GM18508 (cell line): ENCODE measurements around the gene TNNI3K.

Source experiments
- ATAC-seq: cut with Tn5 transposase; IDR thresholded peaks from one replicate; pipeline ENCODE4 v1.9.1; 2021; ENCODE audit warnings: moderate number of reproducible peaks; ENCODE audit not compliant: insufficient read depth, unreplicated experiment

Gene TNNI3K

DNA sequence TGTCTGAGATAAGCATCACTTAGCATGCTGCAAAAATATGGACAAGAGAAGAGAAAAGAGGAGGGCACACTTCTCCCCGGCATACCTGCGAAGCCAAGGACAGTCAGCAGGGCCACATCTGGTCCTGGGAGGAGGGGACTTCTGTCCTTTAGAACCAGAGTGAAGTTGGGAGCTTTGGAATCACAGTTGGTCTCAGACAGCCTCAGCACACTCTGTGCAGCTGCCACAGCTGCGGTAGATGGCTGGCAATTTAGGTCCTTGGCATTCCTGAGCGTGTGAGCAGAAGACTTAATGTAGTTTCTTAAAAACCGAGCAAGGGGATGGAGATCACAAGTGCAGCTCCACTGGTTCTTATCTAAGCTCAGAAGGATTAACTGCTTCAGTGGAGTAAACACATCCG, 244.9 kb downstream of the TNNI3K start:
- no peak for ATAC-seq

DNA sequence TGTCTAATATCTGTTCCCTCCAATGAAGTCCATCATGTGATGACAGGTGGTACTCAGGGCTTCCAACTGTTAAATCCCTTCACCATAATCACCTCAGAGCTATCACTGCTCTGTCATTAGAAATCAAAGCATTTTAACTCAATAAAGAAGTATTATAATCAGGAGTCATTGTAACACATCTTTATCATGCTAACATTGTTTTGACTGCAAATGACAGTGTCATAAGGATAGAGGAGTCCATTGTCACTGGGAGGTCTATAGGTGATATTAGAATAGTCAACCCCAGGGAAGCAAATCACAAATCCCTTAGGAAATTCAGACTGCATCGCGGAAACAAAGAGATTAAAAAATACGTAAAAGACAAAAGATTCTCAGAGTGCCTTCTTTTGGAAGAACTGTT, 246.4 kb downstream of the TNNI3K start:
- ATAC-seq: no peak

DNA sequence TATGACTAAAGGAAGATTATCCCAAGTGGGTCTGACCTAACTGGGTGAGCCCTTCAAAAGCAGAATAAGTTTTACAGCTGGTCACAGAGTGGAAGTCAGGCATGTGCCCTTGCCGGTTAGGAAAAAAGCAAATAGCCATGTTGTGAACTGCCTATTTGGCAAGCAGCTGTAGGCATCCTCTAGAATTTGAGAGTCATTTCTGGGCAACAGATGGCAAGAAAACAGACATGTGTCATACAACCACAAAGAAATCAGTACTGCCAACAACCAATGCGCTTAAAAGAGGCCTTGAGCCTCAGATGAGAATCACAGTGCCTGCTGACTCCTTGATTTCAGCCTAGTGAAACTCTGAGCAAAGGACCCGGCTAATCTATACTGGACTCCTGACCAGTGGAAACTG, 250.4 kb downstream of the TNNI3K start:
- ATAC-seq: no peak

DNA sequence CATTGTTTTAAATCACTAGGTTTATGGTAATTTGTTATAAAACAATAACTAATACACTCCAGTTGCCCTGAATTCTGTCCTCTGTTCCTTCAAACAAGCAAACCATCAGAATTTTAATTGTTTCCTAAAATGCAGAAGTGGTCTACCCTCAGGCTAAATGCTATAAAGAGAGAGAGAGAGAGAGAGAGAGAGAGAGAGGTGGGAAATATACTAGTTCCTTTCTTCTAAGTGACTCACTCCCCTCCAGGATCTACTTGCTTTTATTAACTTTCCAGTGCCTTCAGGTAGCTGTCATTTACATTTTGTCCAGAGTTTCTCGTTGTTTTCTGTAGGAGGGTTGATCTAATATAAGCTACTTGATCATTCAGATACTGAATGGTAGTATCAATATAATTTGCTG, 250.8 kb downstream of the TNNI3K start:
- ATAC-seq: no peak

DNA sequence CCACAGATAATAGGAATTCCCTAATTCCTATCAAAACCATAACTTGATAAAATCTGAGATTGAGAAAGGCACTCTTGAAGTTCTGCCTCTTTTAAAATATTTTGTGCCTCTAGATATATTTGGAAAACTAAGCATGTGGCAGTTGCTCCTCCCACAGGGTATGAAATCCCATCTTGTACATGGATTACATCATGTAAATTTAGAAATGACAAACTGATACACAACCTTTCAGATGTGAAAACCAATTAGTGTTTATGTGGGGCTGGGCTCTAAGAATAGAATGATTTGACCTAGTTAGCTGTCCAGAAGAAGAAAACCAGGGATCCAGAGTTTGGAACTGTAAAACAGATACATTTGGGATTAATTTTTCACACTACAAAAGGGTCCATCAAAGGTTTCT, 261.5 kb downstream of the TNNI3K start:
- ATAC-seq: no peak

DNA sequence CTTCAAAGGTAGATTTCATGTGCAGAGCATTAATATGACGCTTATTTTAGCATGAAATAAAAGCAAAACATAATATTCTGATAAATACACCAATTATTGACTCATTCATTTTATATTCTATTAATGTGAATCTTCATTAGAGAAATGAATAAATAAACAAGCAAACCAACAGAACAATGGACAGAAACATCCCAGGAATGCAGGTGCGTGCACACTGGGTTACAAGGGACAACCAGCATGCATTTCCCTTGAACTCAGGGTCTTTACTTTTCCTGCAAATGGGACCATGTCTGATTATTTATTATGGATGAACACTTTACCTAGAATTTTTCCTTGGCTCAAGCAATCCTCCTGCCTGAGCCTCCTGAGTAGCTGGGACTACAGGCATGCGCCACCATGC, 263.7 kb downstream of the TNNI3K start:
- no peak for ATAC-seq

DNA sequence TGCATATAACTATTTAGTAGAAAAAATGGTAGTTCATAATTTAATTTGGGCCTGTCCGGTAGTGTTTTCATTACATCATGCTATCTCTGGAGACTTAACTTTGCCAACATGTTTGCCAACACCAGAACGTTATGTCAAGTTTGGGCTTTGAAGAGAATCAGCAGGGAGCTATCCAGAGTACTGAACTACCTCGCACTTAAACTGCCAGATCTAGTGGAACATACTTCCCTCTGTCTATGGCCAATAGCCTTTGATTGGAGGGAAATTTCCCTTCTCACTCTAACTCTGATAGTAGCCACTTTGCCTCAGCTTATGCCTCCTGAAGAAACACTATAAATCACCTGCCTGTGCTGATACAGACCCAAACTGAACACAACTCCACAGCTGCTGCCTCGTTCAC, 267.2 kb downstream of the TNNI3K start:
- no peak for ATAC-seq

DNA sequence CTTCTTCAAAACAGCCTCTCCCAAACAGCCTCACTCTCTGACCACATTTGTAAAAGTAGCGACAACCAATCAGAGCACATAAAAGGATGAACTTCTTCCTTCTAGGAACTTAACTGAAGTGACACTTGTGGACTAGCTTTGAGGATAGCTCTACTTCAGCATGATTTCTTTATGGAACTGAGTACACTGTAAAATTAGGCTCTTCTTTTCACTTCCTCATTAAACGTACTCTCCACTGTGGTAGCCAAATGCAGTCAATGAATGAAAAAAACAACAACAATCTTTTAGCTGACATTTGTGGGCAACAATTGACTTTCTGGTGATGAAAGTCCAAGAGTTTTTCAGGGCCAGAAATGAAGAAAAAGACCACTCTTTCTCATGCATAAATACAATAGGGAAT, 267.7 kb downstream of the TNNI3K start:
- ATAC-seq: no peak

DNA sequence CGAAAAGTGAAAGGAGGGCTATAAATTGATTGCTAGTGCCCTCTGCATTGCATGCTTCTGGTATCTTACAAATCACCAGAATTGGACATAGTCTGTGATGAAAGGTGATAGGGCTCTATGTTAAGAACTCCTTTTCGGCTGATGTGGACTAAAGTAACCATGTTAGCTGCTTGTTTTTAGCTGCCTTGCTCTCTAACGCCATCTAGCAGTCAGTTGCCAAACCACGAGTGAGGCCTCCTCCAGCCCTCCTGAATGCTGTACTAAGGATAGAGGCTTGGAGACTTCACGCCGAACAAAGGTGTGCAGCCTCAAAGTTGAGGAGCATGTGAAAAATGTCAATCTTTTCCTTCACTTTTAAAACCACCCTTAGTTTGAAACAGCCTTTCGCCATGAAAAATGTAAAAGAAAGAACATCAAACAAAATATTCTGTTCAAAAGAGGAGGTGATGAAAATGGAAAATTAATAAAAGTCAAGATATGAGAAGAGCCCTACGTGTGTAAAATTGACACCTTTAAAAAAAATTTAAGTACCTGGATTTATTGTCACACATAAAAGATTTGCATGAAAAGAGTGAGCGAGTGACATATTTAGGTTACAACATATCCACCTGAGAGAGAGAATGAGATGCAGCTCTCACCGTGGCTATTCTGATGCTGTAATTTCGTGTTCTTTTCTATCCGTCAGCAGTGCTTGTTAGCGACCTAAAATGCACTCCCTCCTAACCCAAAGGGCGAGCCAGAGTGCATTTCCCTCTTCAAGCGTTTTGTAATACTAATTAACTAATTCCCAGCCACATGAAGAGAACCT, 269.1 kb downstream of the TNNI3K start:
- ATAC-seq: no peak

DNA sequence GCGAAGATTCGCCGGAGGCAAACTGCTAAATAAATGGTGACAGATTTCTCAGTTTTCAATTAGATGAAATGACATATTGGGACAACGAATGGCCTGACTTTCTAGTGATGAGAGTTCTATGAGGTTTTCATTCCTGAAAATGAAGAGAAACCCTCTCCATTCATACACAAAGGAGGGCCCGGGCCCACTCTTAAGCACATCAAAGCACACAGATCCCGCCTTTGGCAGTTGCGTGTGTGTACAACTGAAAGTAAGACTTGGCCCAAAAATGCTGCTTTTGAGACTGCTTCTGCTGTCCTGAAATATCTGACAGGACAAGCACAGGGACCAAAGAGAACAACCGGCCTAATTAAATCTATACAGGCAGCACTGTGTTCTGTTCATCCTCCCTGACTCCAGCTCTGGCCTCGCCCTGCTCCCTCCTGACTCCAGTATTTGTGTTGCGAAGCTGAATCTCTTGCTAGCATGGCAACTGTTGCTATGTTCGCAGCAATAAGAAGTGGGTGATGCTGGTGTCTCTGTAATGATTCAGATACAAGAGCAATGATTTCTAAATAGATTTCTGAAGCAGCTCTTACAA, 269.8 kb downstream of the TNNI3K start:
- ATAC-seq: no peak

DNA sequence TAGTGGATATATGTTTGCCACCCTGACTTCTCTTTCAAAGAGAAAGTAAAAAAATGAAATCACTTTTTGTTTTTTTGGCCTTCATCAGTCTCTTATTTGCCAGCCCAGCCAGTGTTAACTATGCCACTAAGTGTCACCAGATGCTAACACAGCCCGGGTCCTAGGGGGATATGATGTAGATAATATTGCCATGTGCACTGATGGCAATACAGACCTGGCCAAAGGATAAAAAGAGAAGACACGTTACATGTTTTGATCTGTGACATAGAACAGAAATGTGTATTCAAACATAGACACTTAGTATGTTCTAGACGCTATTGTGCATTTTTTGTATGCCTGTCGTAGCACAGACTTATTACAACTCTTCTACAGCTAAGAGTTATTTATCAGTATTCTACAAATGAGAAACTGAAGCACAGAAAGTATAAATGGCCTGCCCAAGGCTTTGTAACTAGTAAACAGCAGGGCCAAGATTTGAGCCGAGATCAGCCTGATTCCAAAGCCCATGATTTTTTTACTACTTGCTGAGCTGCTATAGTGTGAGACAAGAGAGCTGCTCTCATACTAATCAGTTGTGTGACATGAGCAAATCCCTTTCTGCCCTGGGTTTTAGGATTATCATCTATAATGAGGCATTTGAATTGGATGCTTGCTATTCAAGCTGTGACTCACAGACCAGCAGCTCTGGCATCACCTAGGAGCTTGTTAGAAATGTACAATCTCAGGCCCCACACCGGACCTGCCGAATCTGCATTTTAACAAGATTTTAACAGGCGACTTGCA, 270.9 kb downstream of the TNNI3K start:
- no peak for ATAC-seq

DNA sequence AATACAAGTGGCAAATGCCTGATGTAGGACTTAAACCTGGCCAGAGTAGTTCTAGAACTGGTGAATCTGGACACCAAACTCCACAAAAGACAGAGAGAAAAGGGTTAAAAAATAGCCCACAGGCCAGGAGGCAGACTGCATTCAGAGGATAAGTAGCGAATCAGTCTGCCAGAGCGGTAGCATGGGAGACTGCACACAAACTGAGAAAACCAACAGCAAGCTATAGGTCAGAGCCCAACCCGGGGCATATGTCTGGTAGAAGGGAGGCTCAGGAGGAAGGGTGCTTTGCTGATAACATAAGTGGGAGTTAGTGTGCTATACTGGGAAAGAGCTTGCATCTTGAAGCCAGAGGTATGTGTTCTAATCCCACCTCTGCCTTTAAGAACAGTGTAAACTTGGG, 273.3 kb downstream of the TNNI3K start:
- no peak for ATAC-seq

DNA sequence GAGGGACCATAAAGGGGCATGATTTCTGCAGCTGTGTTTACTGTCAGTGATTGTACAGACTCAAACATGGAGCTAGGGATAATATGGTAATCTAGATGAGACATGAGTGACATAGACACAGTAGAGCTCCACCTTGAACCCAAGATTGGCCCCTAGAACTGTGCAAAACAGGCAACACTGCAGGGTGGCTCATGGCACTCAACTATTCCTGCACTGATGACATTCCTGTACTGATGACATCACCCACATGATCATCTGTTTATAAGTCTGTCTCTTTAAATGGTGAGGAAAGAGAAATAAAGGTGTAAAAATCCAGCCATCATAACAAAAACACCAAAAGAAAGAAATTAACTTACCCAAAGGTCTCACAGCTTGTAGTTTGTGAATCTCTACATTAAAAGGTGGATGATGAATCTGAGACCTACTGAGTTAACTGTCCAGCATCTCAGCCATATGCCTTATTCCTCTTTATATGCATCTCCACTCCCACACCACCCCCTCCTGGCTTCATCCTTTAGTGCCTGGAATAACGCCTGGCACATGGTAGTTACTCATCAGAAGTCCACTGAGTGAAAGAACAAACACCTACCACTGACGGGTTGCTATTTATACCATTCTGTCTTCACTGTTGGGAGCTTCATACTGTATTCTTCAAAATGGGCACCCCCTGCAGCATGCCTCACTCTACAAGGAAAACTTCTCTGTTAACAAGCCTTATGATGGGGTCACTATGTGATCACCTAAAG, 277.2 kb downstream of the TNNI3K start, which contains the start of gene LRRC53:
LRRC53 (minus strand) TSS at position 442 of the 746 bp plus-strand sequence. CDS start 29,262 bp downstream, outside the sequence.
- no peak for ATAC-seq

DNA sequence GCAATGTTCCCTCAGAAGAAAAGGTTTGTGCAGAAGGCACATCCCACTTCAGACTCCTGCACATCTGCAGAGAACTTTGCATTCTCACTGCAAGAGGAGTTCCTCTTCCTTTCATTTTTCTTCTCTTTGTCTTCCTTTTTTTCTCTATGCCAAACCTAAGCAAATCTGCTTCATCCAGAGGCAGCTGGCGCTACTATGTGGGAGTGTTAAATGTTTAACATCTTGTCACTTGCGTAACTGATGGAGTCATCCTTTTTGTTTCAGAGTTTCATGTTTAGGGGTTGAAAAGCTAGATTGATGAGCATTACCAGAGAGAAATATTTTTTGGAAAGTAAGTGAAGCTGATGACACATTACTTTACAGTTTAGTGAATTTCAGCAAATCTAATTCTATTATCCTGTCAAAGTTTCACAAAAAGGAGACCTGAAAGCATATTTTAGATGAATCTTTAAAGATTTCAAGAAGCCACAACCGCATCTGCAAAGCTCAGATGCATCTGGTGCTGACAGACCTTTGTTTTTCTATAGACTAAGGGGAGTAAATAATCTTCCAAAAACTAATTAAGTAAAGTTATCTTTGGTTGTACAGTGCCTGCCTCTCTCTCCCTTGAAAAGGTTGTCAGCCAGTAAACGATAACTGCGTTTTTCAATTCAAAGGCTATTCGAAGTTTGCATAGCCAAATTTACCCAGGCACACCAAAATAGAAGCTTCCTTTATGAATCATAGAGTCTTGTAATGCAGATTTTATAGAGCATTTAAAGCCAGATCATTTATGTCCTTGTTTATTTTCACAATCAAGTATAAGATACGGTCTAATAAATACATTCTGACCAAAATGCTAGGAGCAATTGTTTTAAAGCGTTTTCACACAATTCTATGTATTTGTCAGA, 278.5 kb downstream of the TNNI3K start:
- no peak for ATAC-seq

DNA sequence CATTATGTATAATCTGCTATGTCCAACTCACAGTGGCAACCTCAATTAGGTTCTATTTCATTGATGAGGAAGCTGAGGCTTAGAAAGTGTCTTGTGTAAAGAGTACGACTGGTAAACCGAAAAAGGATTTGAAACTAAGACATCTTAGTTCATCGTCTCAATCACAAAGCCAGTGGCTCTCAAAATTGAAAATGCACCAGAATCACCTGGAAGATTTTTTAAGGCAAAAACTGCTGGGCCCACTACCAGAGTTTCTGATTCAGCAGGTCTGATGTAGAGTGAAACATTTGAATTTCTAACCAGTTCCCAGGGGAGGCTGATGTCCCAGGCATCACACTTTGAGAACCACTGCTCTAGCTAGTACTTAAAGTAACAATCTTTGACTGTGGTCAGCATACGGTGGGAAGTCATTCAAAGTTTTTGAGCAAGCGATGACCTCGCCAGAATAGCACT, 282.4 kb downstream of the TNNI3K start:
- ATAC-seq: no peak

DNA sequence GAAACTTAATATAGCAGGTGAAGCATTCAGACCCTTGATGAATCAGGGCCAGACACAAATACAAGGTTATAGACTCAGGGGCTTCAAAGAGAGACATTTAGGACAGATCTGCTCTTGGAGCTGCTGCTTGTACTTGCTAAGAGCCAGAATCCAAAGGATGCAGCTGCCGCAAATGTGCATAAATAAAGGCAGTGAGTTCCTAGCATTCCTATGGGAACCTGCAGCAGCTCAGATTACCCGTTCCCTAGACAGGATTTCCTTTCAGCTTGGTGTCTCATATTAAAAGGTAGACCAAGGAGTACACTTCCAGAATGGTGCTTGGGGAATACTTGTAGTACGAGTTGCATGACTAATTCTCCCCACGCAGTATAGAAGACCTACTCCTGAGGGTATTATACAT, 287.0 kb downstream of the TNNI3K start:
- ATAC-seq: no peak

DNA sequence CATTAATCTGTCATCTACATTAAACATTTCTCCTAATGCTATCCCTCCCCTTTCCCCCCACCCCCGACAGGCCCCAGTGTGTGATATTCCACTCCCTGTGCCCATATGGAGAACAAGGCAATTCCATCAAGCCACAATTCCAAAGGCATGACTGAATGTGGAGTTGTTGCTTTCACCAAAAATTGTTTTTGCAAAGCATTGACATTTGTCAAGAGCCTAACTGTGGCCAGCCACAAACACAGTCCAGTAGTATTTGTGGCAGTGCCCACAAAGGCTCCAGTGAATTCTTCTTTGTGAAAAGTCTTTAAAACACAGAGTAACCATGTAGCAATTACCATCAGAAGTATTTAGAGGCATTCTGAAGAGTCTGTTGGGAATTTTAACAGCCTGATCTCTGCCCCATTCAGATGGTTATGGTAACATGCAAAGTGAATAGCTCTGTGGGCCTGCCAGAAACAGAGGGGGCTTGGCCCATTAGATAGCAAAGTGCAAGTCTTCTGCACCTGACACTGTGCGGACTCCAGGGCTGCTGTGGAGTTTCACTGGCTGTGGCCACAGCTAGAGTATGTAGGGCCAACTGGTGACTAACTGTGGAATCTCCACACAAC, 288.8 kb downstream of the TNNI3K start:
- ATAC-seq: no peak

DNA sequence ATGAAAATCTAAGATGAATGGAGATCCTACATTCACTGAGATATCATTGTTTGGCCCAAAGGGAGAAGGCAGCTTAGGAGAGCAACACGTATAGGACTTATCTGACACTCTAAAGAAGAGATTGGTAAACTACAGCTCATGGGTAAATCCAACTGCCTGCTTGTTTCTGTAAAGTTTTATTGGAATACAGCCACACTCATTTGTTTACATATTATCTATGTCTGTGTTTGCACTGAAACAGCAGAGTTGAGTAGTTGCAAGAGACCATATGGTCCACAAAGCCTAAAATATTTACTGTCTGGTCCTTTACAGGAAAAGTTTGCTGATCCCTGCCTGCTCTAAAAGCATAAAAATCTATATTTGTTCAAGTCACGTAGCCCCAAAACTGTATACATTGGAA, 291.5 kb downstream of the TNNI3K start:
- no peak for ATAC-seq

DNA sequence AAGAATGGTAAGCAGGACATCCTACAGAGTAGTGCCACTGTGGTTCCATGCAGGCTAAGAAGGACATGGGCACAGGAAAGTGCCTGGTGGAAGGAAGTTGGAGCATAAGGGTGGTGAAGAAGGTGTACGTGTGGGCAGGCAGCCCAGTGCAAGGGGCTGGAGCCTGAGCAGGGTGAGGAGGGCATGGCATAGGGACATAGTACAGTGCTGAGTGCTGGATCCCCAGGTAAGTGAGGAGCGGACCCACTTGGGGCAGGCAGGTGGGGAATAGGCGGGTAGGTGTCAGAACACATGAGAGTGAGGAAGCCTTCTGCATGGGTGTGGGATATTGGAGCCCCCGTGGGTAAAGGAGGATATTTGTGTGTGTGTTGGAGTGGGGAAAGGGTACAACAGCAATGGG, 292.9 kb downstream of the TNNI3K start:
- no peak for ATAC-seq
